ENCODE data around the gene AUTS2. TPM values are rescaled to one million over a fixed set of nuclear protein-coding genes. Genes with fewer than 3 reads are reported as not detected.
A peak's percentile ranks its signal among the peaks of the same experiment; 100 is the strongest.

The AUTS2 gene
- total and polyA plus RNA-seq, 2 experiments from 2014 or later, result 32.0 to 91.0 TPM

DNA sequence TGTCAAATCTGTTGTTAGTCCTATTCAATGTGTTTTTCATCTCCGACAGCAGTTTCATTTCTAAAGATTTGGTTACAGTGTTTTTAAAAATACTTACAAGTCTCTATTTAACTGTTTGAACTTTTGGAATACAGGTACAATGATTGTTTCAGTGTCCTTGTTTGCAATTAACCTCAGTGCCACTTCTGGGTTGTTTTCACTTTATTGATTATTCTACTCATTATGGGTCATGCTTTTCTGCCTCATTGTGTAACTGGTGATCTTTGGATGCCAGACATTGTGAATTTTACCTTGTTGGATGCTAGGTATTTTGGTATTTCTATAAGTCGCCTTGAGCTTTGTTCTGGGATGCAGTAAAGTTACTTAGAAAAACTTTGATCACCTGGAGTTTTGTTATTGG lies 331.3 kb downstream of the AUTS2 start (continued):
- TF ChIP-seq ZNF462 (CRISPR knock-in tag; IDR thresholded peaks at IDR 0.05) (no peak), JUNB (IDR thresholded peaks at IDR 0.05; ENCODE audit: unreplicated experiment) (no peak), ZNF114 (CRISPR knock-in tag; IDR thresholded peaks at IDR 0.05) (no peak), CREB1 (CRISPR knock-in tag; IDR thresholded peaks at IDR 0.05; ENCODE audit: low read depth) (no peak)
- TF ChIP-seq, protein P1, sequence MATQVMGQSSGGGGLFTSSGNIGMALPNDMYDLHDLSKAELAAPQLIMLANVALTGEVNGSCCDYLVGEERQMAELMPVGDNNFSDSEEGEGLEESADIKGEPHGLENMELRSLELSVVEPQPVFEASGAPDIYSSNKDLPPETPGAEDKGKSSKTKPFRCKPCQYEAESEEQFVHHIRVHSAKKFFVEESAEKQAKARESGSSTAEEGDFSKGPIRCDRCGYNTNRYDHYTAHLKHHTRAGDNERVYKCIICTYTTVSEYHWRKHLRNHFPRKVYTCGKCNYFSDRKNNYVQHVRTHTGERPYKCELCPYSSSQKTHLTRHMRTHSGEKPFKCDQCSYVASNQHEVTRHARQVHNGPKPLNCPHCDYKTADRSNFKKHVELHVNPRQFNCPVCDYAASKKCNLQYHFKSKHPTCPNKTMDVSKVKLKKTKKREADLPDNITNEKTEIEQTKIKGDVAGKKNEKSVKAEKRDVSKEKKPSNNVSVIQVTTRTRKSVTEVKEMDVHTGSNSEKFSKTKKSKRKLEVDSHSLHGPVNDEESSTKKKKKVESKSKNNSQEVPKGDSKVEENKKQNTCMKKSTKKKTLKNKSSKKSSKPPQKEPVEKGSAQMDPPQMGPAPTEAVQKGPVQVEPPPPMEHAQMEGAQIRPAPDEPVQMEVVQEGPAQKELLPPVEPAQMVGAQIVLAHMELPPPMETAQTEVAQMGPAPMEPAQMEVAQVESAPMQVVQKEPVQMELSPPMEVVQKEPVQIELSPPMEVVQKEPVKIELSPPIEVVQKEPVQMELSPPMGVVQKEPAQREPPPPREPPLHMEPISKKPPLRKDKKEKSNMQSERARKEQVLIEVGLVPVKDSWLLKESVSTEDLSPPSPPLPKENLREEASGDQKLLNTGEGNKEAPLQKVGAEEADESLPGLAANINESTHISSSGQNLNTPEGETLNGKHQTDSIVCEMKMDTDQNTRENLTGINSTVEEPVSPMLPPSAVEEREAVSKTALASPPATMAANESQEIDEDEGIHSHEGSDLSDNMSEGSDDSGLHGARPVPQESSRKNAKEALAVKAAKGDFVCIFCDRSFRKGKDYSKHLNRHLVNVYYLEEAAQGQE (IDR thresholded peaks at IDR 0.05; ENCODE audit: unreplicated experiment), result no peak

DNA sequence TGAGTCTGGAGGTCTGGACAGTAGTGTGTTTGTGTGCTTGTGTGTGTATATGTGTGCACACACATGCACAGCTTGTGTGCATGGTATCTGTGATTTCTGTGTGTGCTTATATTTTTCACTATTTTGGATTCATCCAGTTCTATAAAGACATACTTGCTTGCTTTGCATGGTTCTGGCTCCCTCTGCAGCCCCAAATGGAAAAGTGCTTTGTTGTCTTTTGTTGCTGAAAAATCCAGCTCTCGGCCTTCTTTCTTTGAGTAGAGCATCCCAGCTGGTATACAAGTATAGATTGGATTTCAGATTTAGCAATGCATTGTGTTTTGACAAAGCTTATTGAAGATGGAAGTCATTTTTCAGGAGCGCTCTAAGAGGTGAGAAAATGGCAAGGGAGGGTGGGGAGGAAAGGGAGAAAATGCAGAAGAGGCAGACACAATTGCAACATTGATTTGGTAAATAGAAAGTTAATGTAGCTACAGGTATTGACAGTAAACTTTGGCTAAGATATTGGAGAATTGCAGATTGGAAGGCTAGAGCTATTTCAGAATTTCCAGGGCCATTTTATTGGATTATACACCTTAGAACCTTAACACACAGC lies 333.9 kb downstream of the AUTS2 start:
- Histone ChIP-seq H3K27ac (ENCODE audit: low read depth) (no peak overlapping the region), H3K9me2 (ENCODE audit: insufficient read depth) (no peaks in the 10 kb centered on the region), H3F3A (replicated peaks; ENCODE audit: low read depth) (no peaks in the 10 kb centered on the region), H3K4me1 (ENCODE audit: insufficient read depth) (no peaks in the 10 kb centered on the region), H3K79me2 (replicated peaks; ENCODE audit: insufficient read depth) (no peaks in the 10 kb centered on the region), H4K20me1 (replicated peaks; ENCODE audit: insufficient read depth) (no peaks in the 10 kb centered on the region), H3K4me3 (no peak overlapping the region), H2AFZ (no peak overlapping the region), H3K36me3 (ENCODE audit: insufficient read depth) (no peaks in the 10 kb centered on the region), H3K4me2 (no peak overlapping the region), H3K27me3 (ENCODE audit: insufficient read depth) (no peaks in the 10 kb centered on the region)
- Mint-ChIP-seq H3K27ac (no peak overlapping the region), H3K9me3 (peaks cover 5% of the 10 kb centered on the region; the same call in 1 of the 3 replicates), H3K27me3 (ENCODE audit: insufficient read depth, low read depth, poor library complexity) (no peaks in the 10 kb centered on the region), H3K36me3 (ENCODE audit: low read depth) (peaks cover 2% of the 10 kb centered on the region; the same call in 1 of the 3 replicates), H3K4me3 (no peak overlapping the region), H3K4me1 (no peaks in the 10 kb centered on the region; the same call in 1 of the 3 replicates)
- ATAC-seq, result peak; percentile 59
- peak; percentile 58 for DNase-seq (ENCODE audit: low spot score)
- TF ChIP-seq CTCF (conservative IDR thresholded peaks at IDR 0.05; ENCODE audit: low read depth in 2 of 2), result peak; percentile 77 to 91

Measured in GM23338 (cell line).